ENCODE results near the gene USP31. TPM values are rescaled to one million over a fixed set of nuclear protein-coding genes. Genes with fewer than 3 reads are reported as not detected.
A peak's percentile ranks its signal among the peaks of the same experiment; 100 is the strongest.

USP31 gene
- total RNA-seq, 2 donors from 2014 or later: 16.2 to 67.3 TPM

DNA sequence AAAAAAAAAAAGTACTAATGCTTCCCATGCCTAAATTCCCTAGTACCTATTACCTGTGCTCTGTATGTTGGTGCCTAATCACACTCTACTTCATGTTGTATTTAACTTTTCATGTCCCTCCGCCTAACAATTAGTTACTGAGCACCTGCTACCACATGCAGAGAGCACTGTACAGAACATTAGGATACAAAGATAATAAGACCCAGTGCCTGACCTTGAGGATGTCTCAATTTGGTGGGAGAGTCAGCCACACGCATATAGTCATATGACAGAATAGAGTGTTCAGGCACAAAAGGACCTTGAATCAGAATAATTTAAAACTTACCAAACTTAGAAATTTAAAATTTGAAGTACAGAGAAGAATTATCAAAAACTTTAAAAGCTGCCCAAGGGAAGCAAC lies 42.1 kb downstream of the USP31 start:
- H3K9me3 ChIP-seq: no peaks in the 10 kb centered on the region
- H3K36me3 ChIP-seq: no peaks in the 10 kb centered on the region
- H3K27ac ChIP-seq: no peak overlapping the region
- no peaks in the 10 kb centered on the region for H3K27me3 ChIP-seq (replicated peaks; ENCODE audit: insufficient read depth)
- no peaks in the 10 kb centered on the region for H3K4me1 ChIP-seq (replicated peaks)
- intact Hi-C loops (cut with DNase I): no loop called here
- no peak overlapping the region for H3K4me3 ChIP-seq
- 95% methylated on average over 2 of the region's 2 CpGs for WGBS
- no peak for DNase-seq (ENCODE audit: low spot score)
- TF ChIP-seq, protein P1, sequence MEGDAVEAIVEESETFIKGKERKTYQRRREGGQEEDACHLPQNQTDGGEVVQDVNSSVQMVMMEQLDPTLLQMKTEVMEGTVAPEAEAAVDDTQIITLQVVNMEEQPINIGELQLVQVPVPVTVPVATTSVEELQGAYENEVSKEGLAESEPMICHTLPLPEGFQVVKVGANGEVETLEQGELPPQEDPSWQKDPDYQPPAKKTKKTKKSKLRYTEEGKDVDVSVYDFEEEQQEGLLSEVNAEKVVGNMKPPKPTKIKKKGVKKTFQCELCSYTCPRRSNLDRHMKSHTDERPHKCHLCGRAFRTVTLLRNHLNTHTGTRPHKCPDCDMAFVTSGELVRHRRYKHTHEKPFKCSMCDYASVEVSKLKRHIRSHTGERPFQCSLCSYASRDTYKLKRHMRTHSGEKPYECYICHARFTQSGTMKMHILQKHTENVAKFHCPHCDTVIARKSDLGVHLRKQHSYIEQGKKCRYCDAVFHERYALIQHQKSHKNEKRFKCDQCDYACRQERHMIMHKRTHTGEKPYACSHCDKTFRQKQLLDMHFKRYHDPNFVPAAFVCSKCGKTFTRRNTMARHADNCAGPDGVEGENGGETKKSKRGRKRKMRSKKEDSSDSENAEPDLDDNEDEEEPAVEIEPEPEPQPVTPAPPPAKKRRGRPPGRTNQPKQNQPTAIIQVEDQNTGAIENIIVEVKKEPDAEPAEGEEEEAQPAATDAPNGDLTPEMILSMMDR (IDR thresholded peaks at IDR 0.05): no peak
- TF ChIP-seq POLR2A (IDR thresholded peaks at IDR 0.05) (no peak), POLR2AphosphoS5 (IDR thresholded peaks at IDR 0.05) (no peak)

DNA sequence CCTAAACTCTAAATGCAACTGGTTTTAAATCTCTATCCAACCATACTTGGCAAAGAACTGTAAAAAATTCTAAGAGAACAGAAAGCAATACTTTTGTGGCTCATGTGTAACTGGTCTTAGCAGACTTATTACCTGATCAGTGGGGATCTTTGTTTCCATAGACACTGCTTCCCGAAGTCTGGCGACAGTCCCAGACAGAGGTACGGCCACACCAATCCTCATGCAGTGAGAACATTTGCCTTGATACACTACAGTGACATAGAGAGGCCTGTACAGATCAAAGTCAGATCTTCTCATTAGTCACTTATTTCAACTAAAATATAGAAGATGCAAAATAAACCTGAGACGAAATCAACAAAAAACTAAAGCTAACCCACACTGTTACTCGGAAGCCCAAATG lies 43.9 kb downstream of the USP31 start:
- no peaks in the 10 kb centered on the region for H3K27me3 ChIP-seq (replicated peaks; ENCODE audit: insufficient read depth)
- intact Hi-C loops (cut with DNase I): no loop called here
- H3K4me1 ChIP-seq (replicated peaks): no peaks in the 10 kb centered on the region
- no peak overlapping the region for H3K4me3 ChIP-seq
- H3K9me3 ChIP-seq: no peaks in the 10 kb centered on the region
- H3K27ac ChIP-seq: peak overlapping the region; percentile 58 to 61
- peak; percentile 61 for DNase-seq (ENCODE audit: low spot score)
- no peaks in the 10 kb centered on the region for H3K36me3 ChIP-seq
- 43% methylated on average over 5 of the region's 5 CpGs for WGBS
- TF ChIP-seq POLR2AphosphoS5 (IDR thresholded peaks at IDR 0.05) (peak; percentile 23), POLR2A (IDR thresholded peaks at IDR 0.05) (no peak)
- TF ChIP-seq, protein P1 (IDR thresholded peaks at IDR 0.05): no peak

DNA sequence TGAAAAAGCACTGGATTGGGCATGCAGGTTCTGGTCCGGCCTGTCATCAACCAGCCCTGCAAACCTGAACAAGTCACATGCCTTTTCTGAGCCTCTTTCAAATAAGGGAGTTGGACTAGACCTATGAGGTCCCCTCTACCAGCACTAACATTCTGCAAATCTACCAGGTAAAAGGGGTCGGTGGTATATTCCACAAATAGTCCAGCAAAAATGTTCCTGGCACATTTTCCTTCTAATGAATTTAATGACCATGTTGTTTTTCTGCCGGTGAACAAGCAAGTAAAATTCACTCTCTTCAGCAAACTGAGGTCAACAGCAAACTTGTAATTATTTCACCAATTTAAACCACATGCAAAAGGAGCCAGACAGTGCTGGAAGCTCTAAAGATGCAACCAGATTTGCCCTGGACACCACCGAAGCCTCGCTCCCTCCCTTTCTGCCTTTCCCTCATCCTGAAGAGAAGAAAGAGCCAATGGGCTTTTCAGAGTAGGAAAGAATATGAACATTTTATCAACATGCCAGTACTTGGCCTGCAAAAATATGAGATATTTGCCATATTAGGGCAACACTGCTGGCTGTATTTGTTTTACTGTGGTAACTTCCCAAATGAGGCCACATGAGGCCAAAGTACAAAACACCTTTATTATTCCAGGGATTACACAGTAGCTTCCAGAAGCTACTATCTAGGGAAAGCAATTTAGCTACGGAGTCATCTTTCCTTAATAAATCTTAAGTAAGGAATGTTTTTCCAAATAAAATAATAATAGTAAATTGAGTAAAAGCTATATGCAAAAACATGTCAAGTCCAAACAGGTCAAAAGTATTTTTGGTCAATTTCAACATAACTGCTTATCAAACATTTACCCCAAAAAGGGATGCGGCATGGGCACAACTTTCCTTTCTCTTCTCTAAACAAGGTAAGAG lies 45.0 kb downstream of the USP31 start:
- H3K27ac ChIP-seq: peak overlapping the region; percentile 58 to 66
- H3K4me1 ChIP-seq (replicated peaks): no peaks in the 10 kb centered on the region
- no peaks in the 10 kb centered on the region for H3K9me3 ChIP-seq
- no peak overlapping the region for H3K4me3 ChIP-seq
- 51% methylated on average over 7 of the region's 7 CpGs for WGBS
- no peaks in the 10 kb centered on the region for H3K27me3 ChIP-seq (replicated peaks; ENCODE audit: insufficient read depth)
- intact Hi-C loops (cut with DNase I): no loop called here
- peak; percentile 30 for DNase-seq (ENCODE audit: low spot score)
- H3K36me3 ChIP-seq: no peaks in the 10 kb centered on the region
- TF ChIP-seq, protein P1 (IDR thresholded peaks at IDR 0.05): no peak
- peak; percentile 84 for TF ChIP-seq POLR2AphosphoS5 (IDR thresholded peaks at IDR 0.05)
- TF ChIP-seq POLR2A (IDR thresholded peaks at IDR 0.05): no peak

DNA sequence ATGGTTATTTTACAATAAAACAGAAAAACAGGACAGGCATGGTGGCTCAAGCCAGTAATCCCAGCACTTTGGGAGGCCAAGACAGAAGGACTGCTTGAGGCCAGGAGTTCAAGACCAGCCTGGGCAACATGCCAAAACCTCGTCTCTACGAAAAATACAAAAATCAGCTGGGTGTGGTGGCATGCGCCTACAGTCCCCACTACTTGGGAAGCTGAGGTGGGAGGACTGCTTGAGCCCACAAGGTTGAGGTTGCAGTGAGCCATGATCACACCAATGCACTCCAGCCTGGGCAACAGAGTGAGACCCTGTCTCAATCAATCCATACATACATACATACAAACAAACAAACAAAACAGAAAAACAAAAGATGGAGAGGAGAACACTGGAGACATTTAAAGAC lies 45.6 kb downstream of the USP31 start:
- H3K36me3 ChIP-seq: no peaks in the 10 kb centered on the region
- no peak overlapping the region for H3K4me3 ChIP-seq
- H3K27me3 ChIP-seq (replicated peaks; ENCODE audit: insufficient read depth): no peaks in the 10 kb centered on the region
- WGBS: 41% methylated on average over 3 of the region's 3 CpGs
- H3K4me1 ChIP-seq (replicated peaks): no peaks in the 10 kb centered on the region
- DNase-seq (ENCODE audit: low spot score): no peak
- intact Hi-C loops (cut with DNase I): no loop called here
- TF ChIP-seq POLR2AphosphoS5 (IDR thresholded peaks at IDR 0.05) (no peak), POLR2A (IDR thresholded peaks at IDR 0.05) (no peak)
- TF ChIP-seq, protein P1 (IDR thresholded peaks at IDR 0.05): no peak
- H3K27ac ChIP-seq: peak overlapping the region; percentile 53 to 66
- H3K9me3 ChIP-seq: no peaks in the 10 kb centered on the region

Measured in prostate gland (tissue), 2 donors.